HUES48 (cell line): Measurements from ENCODE around the gene NUP62CL.
"Not testable (repeated sequence)": the region's sequence is repeated elsewhere in the genome, so short reads cannot be mapped to it uniquely, and the experiment has no call there.

Experiments
- H3K27ac ChIP-seq: one replicate; pipeline ENCODE4 v1.7.0; 2013; ENCODE audit warnings: low read depth, low read length, inconsistent platforms
- H3K27me3 ChIP-seq: 2 replicates; pipeline ENCODE4 v1.6.1; 2013; ENCODE audit warnings: mild to moderate bottlenecking, low read length; ENCODE audit not compliant: control insufficient read depth, insufficient read depth
- H3K36me3 ChIP-seq: 2 replicates; pipeline ENCODE4 v1.6.1; 2013; ENCODE audit warnings: low read length; ENCODE audit not compliant: control insufficient read depth, insufficient read depth
- H3K4me1 ChIP-seq: 2 replicates; pipeline ENCODE4 v1.6.1; 2013; ENCODE audit warnings: mild to moderate bottlenecking, low read length; ENCODE audit not compliant: control insufficient read depth, insufficient read depth
- H3K4me3 ChIP-seq: 2 replicates; pipeline ENCODE4 v1.5.1; 2013; ENCODE audit warnings: mild to moderate bottlenecking, low read depth, low read length
- H3K9ac ChIP-seq: 2 replicates; pipeline ENCODE4 v1.6.1; 2013; ENCODE audit warnings: mild to moderate bottlenecking, low read depth, low read length, moderate library complexity
- H3K9me3 ChIP-seq: 2 replicates; pipeline ENCODE4 v1.6.1; 2013; ENCODE audit warnings: low read length; ENCODE audit not compliant: control insufficient read depth, insufficient read depth

NUP62CL gene

DNA sequence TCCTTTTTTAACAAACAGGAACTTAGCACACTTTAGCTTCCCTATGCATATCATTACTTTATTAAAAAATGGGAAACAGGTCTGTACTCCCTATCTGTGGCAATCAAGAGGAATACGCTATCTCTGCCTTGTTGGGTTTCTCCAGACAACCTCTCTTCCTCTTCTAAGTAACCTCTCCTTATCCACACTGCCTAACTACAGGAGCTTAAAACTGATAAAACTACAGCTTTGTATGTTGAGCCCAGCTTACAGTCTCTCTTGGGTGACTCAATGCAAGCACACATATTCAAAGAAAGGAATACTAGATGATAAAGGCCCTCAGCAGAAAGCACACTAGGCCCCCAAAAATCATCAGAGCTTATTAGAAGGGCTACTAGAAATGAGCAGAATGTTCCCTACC lies 8.9 kb downstream of the NUP62CL start:
- no peaks in the 10 kb centered on the region for H3K4me1 ChIP-seq

DNA sequence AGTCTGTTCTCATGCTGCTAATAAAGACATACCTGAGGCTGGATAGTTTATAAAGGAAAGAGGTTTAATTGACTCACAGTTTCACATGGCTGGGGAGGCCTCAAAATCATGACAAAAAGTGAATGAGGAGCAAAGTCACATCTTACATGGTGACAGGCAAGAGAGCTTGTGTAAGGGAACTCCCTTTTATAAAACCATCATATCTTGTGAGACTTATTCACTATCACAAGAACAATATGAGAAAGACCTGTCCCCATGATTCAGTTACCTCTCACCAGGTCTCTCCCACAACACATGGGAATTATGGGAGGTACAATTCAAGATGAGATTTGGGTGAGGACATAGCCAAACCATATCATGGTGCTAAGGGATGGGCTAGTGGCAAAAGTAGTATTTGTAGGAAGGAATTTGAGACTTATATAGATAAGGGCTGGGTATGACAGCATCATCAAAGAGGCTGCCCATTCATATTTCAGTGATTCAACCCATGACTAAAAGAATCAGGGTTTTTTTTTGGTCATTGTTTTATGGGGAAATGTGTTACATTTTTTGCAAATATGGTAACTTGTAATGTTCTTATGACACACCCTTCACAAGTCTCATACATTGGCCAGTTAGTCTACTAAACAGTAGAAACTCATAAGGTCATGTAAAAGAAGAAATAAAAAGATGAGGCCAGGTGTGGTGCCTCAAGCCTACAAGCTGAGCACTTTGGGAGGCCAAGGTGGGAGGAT lies 34.7 kb downstream of the NUP62CL start:
- Histone ChIP-seq H3K27ac (no peak overlapping the region), H3K9me3 (no peaks in the 10 kb centered on the region), H3K4me1 (no peaks in the 10 kb centered on the region), H3K36me3 (no peaks in the 10 kb centered on the region), H3K27me3 (peaks cover 2% of the 10 kb centered on the region; the same call in 1 of the 2 replicates), H3K9ac (no peak overlapping the region), H3K4me3 (no peak overlapping the region)

More for the DNA sequence above, 8.9 kb downstream of the NUP62CL start:
- H3K27me3 ChIP-seq: no peaks in the 10 kb centered on the region
- no peaks in the 10 kb centered on the region for H3K9me3 ChIP-seq
- no peak overlapping the region for H3K9ac ChIP-seq
- H3K27ac ChIP-seq: no peak overlapping the region
- H3K4me3 ChIP-seq: no peak overlapping the region
- H3K36me3 ChIP-seq: no peaks in the 10 kb centered on the region

GRCh38 chrX:107168712-107169111 lies 37.5 kb downstream of the NUP62CL start:
- Histone ChIP-seq H3K4me3 (no peak overlapping the region), H3K27me3 (peaks cover 2% of the 10 kb centered on the region; the same call in 1 of the 2 replicates), H3K27ac (no peak overlapping the region), H3K36me3 (no peaks in the 10 kb centered on the region), H3K9me3 (no peaks in the 10 kb centered on the region), H3K9ac (no peak overlapping the region), H3K4me1 (no peaks in the 10 kb centered on the region)

DNA sequence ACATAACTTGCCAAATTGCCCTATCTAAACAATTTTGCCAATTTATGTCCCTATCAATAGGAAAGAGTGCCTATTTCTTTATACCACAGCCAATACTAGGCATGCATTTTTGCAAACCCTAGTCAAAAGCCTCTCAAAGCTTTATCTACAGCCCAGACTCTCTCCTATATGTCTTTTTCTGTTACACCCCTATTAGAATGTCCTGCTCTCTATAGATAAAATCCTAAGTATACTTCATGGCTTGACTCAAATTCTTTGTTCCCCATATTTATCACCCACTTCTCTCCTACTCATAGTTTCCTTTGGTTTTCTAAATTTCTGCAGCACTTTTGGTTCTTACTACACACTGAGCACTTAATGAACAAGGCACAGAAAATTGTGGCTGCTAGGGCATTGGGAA lies 38.0 kb downstream of the NUP62CL start:
- H3K4me1 ChIP-seq: no peaks in the 10 kb centered on the region
- H3K27ac ChIP-seq: no peak overlapping the region
- H3K9me3 ChIP-seq: no peaks in the 10 kb centered on the region
- H3K4me3 ChIP-seq: no peak overlapping the region
- H3K9ac ChIP-seq: no peak overlapping the region
- H3K27me3 ChIP-seq: peaks cover 2% of the 10 kb centered on the region; the same call in 1 of the 2 replicates
- H3K36me3 ChIP-seq: no peaks in the 10 kb centered on the region

- Histone ChIP-seq H3K4me1 (no peaks in the 10 kb centered on the region), H3K27me3 (peaks cover 2% of the 10 kb centered on the region; the same call in 1 of the 2 replicates), H3K9me3 (0 out of 2 replicates have a peak, but pooled peaks cover 2% of the 10 kb centered on the region), H3K9ac (no peak overlapping the region), H3K4me3 (no peak overlapping the region), H3K36me3 (no peaks in the 10 kb centered on the region), H3K27ac (no peak overlapping the region)
Measured at GRCh38 chrX:107167163-107167921, 38.9 kb downstream of the NUP62CL start.

DNA sequence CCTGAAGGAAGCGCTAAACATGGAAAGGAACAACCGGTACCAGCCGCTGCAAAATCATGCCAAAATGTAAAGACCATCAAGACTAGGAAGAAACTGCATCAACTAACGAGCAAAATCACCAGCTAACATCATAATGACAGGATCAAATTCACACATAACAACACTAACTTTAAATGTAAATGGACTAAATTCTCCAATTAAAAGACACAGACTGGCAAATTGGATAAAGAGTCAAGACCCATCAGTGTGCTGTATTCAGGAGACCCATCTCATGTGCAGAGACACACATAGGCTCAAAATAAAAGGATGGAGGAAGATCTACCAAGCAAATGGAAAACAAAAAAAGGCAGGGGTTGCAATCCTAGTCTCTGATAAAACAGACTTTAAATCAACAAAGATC lies 48.6 kb downstream of the NUP62CL start:
- H3K36me3 ChIP-seq, H3K9me3 ChIP-seq, H3K4me3 ChIP-seq, H3K9ac ChIP-seq, H3K27me3 ChIP-seq, H3K4me1 ChIP-seq, H3K27ac ChIP-seq: not testable (repeated sequence)

- H3K9me3 ChIP-seq, H3K27ac ChIP-seq, H3K36me3 ChIP-seq, H3K27me3 ChIP-seq: not testable (repeated sequence)
- Histone ChIP-seq H3K4me3 (peak overlapping the region; percentile 56), H3K4me1 (peaks cover 12% of the 10 kb centered on the region; the same call in 1 of the 2 replicates), H3K9ac (0 out of 2 replicates have a peak overlapping the region, but pooled peaks have one; percentile 24)
Measured at GRCh38 chrX:107155621-107156430, 50.4 kb downstream of the NUP62CL start.

DNA sequence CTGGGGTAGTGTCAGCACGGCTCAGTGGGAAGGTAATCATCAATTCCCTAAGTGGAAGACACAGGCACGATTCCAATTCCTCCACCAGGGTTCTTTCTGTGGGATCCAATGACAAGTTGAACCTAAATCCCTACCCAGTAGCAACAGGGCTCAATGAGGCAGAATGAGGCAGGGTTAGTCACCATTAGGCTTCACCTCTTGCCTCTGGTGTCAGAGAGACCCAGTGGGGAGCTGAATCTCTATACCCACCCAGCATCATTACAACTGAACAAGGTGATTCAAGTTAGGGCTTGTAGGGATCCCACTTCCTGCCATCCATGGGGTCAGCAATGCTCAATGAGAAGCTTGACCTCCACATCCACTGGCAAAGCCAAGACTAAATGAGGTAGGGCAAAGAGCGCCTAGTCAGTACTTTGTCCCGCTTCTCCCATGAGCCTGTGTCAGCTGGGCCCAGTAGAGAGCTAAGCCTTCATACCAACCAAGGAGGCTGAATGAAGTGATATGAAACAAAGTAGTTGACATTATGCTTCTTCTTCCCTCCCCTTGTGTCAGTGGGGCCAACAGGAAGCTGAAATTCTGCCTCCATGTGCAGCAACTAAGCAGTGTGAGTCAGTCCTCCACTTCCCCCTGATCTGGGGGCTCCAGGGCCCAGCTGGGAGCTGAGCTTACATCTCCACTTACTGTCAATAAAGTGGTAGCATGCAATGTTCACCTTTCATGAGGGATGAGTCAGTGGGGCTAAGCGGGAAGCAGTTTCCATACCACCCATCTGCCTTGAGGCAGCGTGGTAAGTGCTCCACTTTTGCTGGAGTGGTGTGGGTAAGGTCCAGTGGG lies 51.2 kb downstream of the NUP62CL start:
- no peak overlapping the region for H3K27ac ChIP-seq
- H3K9ac ChIP-seq: 0 out of 2 replicates have a peak overlapping the region, but pooled peaks have one; percentile 24
- no peaks in the 10 kb centered on the region for H3K36me3 ChIP-seq
- no peaks in the 10 kb centered on the region for H3K9me3 ChIP-seq
- H3K4me1 ChIP-seq: peaks cover 16% of the 10 kb centered on the region; the same call in 1 of the 2 replicates
- no peaks in the 10 kb centered on the region for H3K27me3 ChIP-seq
- H3K4me3 ChIP-seq: peak overlapping the region; percentile 56

DNA sequence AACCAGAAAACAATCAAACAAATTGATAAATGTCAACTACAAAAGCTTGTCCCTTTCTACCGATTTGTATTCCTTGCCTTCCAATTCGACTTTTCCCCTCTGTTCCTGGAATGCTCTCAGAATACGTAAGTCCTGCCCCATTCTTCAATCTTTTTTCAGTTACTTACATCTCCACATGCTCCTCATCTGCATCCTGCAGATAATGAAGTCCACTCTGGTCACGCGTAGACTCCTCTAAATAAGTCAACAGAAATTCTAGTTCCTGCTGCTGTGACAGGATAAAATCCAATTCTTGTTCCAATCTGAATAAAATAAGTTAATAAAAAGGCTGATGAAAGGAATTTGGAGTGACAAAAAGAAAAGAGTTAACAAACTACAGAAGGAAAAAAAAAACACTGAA lies 53.2 kb downstream of the NUP62CL start:
- H3K9me3 ChIP-seq: no peaks in the 10 kb centered on the region
- H3K9ac ChIP-seq: no peak overlapping the region
- no peak overlapping the region for H3K27ac ChIP-seq
- H3K27me3 ChIP-seq: no peaks in the 10 kb centered on the region
- no peak overlapping the region for H3K4me3 ChIP-seq
- no peaks in the 10 kb centered on the region for H3K36me3 ChIP-seq
- H3K4me1 ChIP-seq: peaks cover 28% of the 10 kb centered on the region

GRCh38 chrX:107146670-107147069 lies 59.6 kb downstream of the NUP62CL start:
- no peaks in the 10 kb centered on the region for H3K9me3 ChIP-seq
- H3K9ac ChIP-seq: no peak overlapping the region
- peaks cover 5% of the 10 kb centered on the region for H3K36me3 ChIP-seq
- H3K27ac ChIP-seq: no peak overlapping the region
- H3K4me3 ChIP-seq: no peak overlapping the region
- H3K27me3 ChIP-seq: no peaks in the 10 kb centered on the region
- H3K4me1 ChIP-seq: peaks cover 23% of the 10 kb centered on the region; the same call in 1 of the 2 replicates
